ENCODE measurements around the gene MEIS1.

The MEIS1 gene

DNA sequence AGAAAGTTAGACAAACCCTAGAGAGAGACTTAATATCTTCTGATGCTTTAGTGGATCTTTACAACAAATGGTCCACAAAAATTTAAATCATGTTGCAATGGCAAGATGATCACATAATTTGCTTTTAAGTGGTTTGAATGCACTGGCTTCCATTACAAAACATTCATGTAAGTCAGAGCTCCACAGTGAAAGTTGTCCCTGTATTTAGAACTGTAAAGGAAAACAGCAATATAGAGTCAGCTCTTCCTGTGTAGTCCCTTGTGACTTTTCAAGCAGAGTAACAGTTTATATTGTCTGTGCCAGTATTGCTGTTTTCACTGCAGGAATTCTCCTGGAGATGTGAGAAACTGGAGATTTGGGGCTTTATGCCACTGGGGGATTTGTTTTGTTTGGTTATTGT is 77.7 kb downstream of the MEIS1 start:
- DNase-seq: no peak

DNA sequence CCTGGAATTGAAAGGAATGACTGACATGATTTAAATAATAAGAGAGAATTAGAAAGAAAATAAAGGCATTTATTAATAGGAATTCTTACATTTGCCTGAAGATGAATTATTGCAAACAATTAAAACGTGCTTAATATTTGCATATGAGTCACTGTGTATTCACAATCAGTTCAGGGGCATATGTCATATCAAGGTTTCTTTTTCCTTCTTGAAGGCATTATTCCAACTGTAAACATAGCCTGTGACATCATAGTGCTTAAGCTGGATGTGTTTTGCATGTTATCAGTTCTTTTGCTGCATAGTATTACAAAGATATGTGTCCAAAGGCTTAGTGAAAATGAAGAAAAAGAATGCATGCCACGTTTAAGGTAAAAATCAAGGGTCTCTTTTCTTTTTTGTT is 80.8 kb downstream of the MEIS1 start:
- DNase-seq: no peak

DNA sequence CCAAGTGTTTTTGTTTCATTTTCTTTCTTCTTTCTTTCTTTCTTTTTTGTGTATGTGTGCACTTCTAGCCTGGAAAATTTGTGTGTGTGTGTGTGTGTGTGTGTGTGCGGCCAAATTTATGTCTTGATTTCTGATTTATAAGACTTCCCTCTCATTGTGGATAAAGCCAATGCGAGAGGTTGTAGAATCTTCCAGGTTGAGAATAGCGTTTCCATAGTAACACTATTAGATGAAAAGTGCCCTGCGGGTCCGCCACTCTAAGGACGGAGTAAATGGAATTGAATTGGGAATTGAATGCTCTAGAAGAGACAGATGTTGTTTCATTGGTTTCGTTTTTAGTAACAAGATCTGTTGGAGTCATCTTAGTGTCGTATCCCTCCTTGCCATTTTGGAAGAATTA is 81.6 kb downstream of the MEIS1 start:
- DNase-seq: no peak

DNA sequence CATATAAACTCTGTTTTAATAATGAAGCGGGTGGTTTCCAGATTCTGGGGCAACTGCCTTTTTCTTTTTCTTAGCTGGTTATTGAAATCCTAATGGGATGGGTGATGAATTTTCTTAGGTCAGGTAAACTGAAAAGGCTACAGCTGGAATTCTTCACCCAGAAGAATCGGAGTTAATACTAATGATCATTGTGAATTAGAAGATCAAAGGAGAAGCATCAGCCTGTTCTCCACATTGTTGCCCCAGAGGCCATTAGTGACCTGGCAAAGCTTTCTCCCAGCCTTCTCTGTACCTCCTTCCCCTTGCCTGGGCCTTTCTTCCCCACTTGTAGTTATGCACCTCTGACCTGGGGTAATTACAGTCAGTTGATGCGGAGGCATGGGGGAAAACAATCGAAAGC is 82.8 kb downstream of the MEIS1 start:
- DNase-seq: no peak

DNA sequence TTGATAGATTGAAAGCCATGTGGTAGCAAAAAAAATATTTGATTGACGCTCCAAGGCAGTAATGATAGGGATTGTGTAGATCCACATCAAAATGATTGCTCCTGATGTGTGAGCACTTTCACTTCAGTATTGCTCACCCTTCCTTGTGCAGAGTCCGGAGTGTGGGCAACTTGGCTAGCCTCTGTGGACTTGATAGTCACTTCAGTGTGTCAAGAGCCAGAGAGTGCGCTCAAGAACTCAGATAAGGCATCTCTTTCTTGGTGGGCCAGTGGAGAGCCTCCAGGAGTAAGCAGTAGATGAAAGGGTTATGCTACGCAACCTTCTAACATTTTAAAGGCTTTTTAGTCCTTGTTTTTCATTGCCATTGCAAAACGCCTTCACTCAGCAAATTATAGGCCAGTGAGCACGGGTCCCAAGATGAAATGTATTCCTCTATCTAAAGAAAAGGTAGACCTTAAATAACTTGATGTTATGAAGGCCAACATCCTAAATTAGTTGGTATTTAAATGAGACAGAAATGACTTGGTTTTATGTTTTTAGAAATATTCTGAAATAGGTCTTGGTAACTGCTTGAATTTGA is 84.4 kb downstream of the MEIS1 start:
- DNase-seq: no peak

DNA sequence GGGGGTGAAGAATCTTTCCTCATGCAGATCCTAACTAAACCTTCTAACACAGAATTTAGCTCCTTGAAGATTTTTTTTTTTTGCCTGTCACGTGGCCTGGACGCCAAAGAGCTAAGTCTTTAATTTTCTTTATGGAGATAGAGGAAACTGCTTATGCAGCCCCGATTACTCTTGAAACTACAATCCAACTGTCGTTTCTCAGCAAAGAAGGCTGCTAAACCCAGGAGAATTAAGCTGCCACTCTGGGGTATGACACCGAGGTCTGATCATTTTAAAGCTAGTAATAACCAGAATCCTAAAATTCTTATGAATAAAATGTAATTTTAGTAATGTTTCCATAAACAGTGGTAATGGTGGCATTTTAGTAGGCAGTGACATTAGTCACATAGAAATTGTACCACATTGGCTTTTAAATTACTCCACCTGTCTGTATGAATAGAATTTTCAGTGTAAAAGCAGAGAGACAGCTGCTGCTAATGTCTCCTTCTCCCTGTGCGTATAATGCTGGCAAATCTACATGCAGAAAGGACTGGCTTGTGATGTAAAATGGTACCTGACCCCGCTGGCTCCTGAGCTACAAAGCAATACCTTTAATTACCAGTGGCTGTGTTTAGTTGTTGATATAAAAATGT is 86.5 kb downstream of the MEIS1 start:
- no peak for DNase-seq

DNA sequence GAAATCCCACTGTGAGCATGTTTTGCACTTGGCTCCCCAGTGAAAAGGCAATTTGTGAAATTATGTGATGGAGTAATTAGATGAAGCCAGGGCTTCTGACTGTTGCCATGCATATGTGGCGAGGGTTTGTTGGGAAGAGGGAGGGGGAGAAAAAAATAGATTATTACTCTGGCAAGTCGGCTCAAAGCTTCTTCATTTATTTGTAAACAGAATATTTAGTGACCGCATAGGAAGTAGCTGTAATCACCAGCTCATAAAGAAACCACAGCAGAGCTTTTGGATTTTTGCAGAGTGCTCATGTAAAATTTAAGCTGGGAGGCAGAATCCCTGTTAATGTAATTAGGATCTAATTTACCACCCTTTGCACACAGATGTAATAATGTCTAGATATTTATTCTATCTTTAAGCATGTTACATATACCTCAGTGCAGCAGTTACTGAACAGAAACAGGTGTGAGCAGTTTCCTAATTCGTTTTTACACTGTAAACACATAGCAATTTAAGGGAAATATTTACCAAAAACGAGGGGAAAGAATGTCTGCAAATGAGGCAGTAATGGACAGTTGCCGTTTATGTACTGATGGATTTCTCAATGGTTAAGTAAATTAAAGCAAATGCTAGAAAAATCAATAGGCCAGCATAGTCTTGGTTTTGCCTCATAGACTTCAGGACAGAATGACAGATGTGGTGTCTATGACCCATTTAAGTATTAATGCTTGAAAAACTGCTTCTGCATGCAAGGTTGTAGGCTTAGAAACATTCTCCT is 87.9 kb downstream of the MEIS1 start:
- no peak for DNase-seq

DNA sequence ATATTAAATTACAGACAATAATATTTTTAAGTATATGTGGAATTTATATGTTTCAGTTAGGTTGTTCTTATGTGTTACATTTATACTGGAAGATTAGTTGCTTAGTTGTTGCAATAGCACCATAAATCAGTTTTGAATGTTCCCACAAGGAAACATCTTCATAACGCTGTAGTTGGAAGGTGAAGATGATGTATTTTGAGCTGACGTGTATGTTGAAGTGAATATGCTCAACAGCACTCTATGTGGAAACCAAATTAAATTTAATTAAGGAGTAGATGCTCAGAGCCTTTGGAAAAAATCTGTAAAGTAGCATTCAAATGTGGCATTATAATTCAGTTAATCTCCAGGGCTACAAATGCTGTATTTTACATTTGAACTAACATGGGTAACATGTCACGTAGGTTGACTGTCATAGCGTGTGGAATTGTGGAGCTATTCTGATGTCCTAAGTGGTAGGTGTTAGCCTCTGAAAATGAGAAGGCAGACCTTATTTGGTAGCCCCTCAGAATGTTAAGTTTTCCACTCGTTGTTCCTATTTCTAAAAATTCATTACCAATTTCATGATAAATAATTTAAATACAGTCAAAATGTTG is 88.5 kb downstream of the MEIS1 start:
- no peak for DNase-seq

DNA sequence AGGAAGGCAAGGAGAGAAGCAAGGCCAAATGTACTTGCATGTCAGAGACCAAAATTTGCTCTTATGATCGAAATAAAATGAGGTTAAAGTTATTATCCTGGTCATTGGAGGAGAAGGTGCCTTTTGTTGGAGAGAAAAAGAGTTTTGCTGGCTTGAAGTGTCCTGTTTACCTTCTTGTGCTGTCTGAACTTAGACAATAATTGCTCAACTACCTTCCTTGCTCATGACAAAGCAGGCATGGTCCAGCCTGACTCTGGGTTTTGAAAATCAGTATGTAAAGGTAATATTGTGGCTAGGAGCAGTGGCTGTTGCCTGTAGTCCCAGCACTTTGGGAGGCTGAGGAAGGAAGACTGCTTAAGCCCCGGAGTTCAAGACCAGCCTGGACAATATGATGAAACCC is 89.1 kb downstream of the MEIS1 start:
- DNase-seq: no peak

DNA sequence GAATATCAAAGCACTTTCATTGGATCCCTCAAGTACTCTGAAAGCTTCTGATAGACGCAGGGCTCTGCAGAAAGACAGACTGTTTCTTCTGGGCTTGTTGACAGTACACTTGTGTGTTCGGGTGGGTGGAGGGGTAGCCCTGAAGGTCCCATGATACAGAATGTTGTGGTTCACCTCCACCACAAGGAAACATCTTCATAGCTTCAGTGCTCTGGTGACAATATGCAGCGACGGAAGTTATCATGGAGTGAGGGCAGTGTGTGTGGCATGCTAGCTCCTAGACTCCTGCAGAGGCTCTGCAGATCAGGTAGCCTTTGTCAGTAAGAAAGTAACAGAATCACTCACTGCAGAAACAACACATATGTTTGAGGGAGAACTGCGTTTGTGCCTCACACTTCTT is 90.7 kb downstream of the MEIS1 start:
- no peak for DNase-seq

DNA sequence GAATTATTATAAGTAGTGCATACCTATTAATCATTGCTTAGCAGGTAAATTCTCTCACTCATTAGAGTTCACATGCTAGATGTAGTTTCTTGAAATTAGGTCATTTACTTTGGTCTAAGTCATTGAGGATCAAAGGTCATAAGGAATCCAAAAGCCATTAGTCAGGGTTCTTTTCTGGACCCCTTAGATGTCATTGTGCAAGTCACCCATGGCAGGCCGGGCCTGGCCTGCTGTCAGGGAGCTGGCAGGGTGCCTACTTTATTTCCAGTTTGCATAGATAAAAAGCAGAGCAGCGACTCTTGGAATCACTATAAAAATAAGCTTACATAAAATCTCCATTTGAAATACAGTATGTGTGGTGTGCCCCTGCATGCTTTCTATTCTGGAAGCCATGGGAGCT is 91.3 kb downstream of the MEIS1 start:
- no peak for DNase-seq

DNA sequence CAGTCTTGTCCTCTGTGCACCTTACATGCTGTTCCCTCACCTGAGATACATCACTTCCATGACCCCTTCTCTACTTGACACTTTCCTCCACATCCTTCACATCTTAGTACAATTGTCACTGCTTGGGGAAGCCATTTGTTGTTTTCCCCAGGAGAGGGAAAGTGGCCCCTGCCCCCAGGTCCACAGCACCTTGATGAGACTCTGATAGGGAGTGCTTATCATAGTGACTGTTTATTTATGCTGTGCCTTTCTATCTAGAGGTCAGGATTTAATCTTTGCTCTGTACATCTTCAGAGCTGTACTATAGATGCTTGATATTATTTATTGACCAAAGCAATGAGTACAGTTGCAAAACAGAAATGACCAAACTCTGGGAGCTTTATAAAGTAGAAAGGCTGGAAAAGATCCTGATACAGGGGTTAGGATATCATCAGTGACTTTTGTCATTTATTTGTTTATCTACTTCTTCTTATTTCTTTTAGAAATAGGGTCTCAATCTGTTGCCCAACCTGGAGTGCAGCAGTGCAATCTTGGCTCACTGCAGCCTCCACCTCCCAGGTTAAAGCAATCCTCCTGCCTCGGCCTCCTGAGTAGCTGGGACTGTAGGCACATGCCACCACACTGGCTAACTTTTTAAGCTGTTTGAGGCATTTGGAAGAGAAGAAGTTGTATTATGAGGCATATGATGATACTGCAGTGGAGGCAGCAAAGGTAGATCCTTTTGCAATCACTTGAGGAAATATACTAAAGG is 94.2 kb downstream of the MEIS1 start:
- DNase-seq: no peak

DNA sequence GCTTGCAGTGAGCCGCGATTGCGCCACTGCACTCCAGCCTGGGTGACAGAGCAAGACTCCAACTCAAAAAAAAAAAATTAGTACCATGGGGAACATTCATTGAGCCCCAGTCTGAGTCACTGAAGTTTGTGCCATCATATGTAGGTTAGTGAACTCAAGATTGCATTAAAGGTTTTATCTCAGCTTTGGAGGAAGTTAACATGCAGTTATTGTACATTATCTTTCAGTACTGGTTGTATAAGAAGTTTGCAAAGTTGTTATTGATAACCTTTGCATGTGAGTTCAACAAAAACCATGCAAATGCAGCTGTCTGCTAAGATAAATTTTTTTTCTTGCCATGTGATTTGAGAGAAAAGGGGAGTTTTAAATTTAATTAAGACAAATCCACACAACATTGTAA is 95.7 kb downstream of the MEIS1 start:
- DNase-seq: no peak

DNA sequence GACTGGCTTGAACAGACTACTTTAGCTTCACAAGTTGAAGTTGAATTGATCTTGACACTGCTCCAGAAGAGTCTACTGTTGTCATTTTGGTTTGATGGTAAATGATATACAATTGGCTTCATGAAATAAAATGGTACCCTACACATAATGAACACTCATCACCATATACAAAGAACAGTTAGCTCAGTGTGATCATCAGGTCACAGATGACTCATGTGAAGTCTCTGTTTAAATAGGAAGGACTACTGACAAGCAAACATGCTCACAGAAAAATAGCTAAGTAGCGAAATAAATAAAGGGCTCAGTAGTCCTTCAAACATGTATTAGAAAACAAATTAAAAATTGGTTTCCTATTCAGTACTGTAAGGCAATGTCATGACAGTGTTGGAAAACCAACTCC is 96.2 kb downstream of the MEIS1 start:
- DNase-seq: no peak

DNA sequence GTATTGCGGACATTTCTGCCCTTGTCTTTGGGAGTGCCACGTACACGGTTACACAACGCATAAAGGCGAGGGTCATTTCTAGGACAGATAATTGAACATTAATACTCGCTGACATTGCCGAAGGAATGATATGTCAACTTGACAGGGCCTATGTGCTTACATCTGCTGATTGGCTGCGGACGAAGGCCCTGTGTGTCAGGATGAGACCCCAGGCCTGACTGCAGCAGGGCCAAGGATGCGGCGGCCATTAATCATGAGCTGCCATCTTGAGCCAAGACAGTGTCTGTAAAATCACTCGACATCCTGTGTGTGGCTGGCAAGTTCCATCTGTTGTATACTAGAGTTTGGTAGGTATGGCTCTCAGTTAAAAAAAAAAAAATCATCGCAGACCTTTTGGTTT is 96.6 kb downstream of the MEIS1 start:
- DNase-seq: no peak

DNA sequence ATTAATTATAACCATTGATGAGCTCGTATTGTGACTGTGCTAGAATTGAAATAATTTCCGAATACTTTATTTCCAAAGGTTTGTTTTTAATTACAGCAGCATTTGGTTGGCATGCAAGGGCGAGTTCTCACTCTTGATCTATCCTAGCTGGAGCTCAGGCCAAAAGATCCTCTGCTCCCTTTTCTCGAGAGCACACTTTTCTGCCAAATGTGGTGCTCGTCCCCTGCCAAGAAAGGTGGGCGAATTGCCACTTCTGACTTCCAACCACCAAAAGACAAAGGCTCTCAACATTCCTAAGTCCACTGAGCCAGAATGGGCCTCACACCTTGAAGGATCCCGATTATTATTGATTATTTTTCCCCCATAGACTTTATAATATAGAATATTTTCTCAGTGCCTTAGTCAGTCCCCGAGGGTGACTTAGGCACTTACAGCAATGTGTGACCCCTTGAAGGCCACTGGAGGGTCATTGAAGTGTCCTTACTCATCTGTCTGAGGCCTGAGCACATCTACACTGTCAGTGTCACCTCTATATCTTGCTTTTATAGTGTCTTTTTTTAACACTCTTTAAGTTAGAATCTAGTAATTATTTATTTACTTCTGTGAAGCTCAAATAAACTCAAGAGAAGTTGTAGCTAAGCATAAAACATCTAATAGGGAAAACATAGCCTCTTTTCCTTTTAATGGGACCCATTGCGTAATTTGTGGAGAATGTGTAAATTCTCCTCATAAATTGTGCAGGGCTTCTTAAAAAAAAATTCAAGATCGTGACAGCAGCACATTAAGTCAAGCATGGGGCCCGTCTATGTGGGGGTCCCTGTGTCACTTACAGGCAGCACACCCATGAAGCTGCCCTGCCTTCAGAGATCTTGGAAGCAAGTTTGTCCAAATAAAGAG is 98.3 kb downstream of the MEIS1 start:
- no peak for DNase-seq

DNA sequence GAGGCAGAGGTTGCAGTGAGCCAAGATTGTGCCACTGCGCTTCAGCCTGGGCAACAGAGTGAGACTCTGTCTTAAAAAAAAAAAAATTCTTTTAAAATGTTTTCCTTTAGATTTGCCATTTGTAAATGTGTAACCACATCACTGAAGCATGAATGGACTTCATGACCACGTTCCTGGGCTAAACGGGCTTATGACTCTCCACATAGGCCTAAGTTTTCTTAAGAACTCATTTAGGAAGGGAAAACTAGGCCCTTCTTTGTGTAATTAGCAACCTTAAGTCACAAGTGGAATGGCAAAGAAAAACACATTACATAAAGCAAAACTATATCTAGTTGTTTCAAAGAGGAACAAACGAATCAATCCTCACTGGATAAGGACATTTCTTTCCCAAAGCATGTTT is 99.5 kb downstream of the MEIS1 start:
- DNase-seq: no peak

DNA sequence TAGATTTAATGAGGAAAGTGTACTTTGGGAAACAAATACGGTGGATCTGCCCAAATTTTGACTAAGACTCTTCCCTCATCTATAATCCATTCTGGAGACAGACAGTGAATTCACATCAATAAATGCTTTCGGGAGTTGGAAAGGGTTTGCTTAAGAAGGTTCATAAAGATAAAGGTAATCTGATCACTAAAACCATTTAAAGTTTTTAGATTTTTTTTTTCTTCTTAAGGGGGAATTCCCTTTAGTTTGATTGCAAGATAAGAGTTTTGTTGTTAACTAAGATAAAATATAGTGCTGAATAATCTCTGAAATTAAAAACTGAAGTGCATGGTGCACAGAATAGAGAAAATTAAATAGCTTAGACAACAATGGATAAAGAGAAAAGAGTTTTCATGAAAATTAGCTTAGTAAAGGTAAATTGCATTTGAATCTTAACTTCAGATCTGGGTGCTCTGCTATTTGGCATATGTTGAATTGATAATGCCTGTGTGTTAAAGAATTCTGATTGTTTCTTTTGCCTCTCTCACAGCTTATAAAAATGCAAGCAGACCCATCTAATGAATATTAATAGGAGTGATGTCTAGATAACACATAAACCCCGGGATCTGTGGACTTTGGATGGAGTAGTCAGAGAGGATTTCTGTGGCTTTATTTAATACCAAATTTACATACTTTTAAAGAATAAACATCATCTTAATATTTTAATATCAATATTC is 100.8 kb downstream of the MEIS1 start:
- no peak for DNase-seq

DNA sequence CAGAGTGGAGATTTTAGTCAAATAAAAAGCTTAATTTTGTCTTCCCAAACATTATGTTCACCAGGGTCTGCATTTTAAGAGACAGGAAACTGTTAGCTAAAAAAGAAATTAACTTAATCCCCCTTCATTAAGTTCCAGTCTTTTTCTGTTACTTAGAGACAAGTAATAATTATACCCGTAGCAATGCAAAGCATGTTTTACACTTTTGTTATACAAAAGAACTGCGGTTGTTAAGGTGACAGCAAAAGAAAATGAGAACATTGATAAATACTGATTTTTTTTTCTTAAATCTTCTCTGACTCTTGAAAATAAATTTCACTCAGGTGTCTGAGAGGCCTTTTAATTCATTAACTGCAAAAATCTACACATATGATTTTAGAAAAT is 101.4 kb downstream of the MEIS1 start:
- no peak for DNase-seq

DNA sequence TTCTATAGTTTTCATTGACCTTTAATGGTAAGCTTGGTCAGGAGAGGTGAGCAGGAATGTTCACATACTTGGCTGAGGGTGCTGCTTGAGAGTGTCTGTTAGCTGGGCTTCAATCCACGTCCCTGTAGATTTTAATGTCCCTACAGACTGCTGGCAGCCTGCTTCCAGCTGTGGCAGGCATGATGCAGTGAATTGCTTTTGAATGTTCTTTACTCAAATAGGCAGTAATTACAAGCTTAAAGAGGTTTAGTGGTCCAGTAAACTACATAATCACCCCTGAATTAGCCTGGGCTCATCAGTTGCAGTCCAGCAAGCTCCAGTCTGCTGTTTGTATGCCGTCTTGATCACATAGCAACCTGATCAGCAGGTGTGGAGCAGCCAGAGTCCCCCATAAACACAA is 102.1 kb downstream of the MEIS1 start:
- DNase-seq: peak; percentile 27

DNA sequence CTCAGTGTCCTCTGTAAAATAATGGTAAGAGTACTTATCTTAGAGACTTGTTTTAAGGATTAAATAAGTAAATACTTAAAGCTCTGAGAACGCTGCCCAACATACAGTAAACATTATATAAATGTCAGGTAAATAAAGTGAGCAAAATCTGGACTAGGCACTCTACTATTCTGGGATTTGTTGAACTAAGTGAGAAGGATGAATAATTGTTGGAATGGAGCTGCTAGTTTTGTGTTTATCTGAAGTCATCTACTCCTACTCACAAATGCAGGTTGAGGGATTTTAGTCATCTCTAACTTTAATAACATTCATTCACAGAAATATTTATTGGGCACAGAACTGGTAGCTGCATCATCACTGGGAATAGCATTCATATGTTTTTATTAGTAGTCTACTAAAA is 103.4 kb downstream of the MEIS1 start:
- no peak for DNase-seq

DNA sequence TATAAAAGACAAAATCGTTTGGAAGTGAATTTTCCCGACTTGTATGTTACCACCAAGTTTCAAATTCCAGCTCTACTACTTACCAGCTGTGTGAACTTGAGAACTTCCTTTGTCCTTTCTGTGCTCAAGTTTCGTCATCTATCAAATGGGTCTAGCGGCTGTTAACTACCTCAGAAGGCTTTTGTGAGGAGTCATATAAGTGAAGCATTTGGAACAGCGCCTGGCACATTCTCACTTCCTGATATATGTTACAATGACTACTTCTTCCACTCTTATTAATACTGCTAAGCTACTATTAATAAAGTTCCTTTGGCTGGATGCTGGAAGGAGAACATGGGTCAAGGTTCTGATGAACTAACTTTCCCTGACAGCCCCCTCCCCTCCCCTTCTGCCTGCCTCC is 104.5 kb downstream of the MEIS1 start:
- no peak for DNase-seq
